Smooth muscle cell (in vitro differentiated cells): Measurements from ENCODE around the gene PYGL. TPM values are rescaled to one million over a fixed set of nuclear protein-coding genes. Genes with fewer than 3 reads are reported as not detected.

ENCODE experiments used
- DNase-seq: peaks from one replicate; lab custom pipeline; 2025; ENCODE audit not compliant: unreplicated experiment; lab: John Stamatoyannopoulos, UW
- H2AFZ ChIP-seq: fragments of 200-600 bp; sonication (generic); 2 replicates; pipeline ENCODE4 v1.6.0; 2016; ENCODE audit warnings: antibody characterized with exemption, low read depth, mild to moderate bottlenecking
- H3F3A ChIP-seq: fragments of 200-600 bp; sonication (generic); 2 replicates; pipeline ENCODE4 v1.6.0; 2017; ENCODE audit warnings: antibody characterized with exemption, low read depth
- H3K27ac ChIP-seq: fragments of 200-600 bp; sonication (generic); 2 replicates; pipeline ENCODE4 v1.5.1; 2016; ENCODE audit warnings: low read depth, mild to moderate bottlenecking
- H3K27me3 ChIP-seq: fragments of 200-600 bp; sonication (generic); 2 replicates; pipeline ENCODE4 v1.6.1; 2016; ENCODE audit warnings: low read depth, mild to moderate bottlenecking
- H3K36me3 ChIP-seq: fragments of 200-600 bp; sonication (generic); 2 replicates; pipeline ENCODE4 v1.5.1; 2016; ENCODE audit warnings: low read depth
- H3K4me1 ChIP-seq: fragments of 200-600 bp; sonication (generic); 2 replicates; pipeline ENCODE4 v1.5.1; 2016; ENCODE audit warnings: low read depth
- H3K4me2 ChIP-seq: fragments of 200-600 bp; sonication (generic); 2 replicates; pipeline ENCODE4 v1.6.0; 2016; ENCODE audit warnings: mild to moderate bottlenecking
- H3K4me3 ChIP-seq: fragments of 200-600 bp; sonication (generic); 2 replicates; pipeline ENCODE4 v1.5.1; 2016; ENCODE audit warnings: mild to moderate bottlenecking
- H3K79me2 ChIP-seq: fragments of 200-600 bp; sonication (generic); 2 replicates; pipeline ENCODE4 v1.6.0; 2016; ENCODE audit warnings: low read depth, mild to moderate bottlenecking
- H3K9ac ChIP-seq: fragments of 200-600 bp; sonication (generic); 2 replicates; pipeline ENCODE4 v1.6.0; 2016; ENCODE audit warnings: low read depth
- H3K9me3 ChIP-seq: fragments of 200-600 bp; sonication (generic); replicated peaks from 2 replicates; pipeline ENCODE4 v1.5.1; 2016; ENCODE audit warnings: low read depth
- H4K20me1 ChIP-seq: fragments of 200-600 bp; sonication (generic); 2 replicates; pipeline ENCODE4 v1.6.0; 2016; ENCODE audit warnings: low read depth
- WGBS: methylation state at CpG from one replicate; pipeline ENCODE4 v1.1.7; 2016; ENCODE audit warnings: low lambda C conversion rate; 5-methylcytosine and 5-hydroxymethylcytosine counted together
- polyA plus RNA-seq: library from polyadenylated mRNA; unstranded; fragments of >200 nt; fragmentation: Nextera tagmentation; extraction: Ambion mirVana; gene quantifications from 2 replicates; pipeline ENCODE4 v1.2.1, GENCODE V29; 2016
- total RNA-seq: library from RNA; depleted of rRNA; stranded (reverse); fragments of >200 nt; gene quantifications from 2 replicates; pipeline ENCODE4 v1.2.3, GENCODE V29; 2014
- TF ChIP-seq, protein P1 (sequence below): fragments of 200-600 bp; sonication (generic); IDR thresholded peaks from 2 replicates; pipeline ENCODE4 v1.5.1; 2017; ENCODE audit warnings: borderline replicate concordance, mild to moderate bottlenecking, antibody characterized with exemption; ENCODE audit not compliant: insufficient read depth, poor library complexity, severe bottlenecking

Gene PYGL
- total and polyA plus RNA-seq, 2 experiments from 2014 or later, result 23.4 to 43.0 TPM

DNA sequence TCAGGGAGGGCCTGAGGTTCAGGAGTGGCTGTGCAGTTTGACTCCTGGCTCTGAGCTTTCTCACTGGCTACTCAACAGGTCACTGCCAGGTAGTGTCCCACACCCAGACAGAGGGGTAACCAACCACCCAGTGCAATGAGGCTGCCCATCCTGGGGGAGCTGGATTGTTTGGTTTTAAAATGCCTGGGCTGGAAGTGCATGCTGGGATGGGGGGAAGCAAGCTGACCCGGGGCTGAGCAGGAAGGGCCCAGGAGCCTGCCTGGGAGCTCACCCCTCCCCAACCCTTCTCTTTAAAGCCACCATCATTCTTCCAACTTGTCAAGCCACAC, 85.0 kb downstream of the PYGL start:
- H3K27me3 ChIP-seq, result no peaks in the 10 kb centered on the region
- no peaks in the 10 kb centered on the region for H3K9me3 ChIP-seq
- TF ChIP-seq, protein P1, sequence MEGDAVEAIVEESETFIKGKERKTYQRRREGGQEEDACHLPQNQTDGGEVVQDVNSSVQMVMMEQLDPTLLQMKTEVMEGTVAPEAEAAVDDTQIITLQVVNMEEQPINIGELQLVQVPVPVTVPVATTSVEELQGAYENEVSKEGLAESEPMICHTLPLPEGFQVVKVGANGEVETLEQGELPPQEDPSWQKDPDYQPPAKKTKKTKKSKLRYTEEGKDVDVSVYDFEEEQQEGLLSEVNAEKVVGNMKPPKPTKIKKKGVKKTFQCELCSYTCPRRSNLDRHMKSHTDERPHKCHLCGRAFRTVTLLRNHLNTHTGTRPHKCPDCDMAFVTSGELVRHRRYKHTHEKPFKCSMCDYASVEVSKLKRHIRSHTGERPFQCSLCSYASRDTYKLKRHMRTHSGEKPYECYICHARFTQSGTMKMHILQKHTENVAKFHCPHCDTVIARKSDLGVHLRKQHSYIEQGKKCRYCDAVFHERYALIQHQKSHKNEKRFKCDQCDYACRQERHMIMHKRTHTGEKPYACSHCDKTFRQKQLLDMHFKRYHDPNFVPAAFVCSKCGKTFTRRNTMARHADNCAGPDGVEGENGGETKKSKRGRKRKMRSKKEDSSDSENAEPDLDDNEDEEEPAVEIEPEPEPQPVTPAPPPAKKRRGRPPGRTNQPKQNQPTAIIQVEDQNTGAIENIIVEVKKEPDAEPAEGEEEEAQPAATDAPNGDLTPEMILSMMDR, result no peak
- H3K36me3 ChIP-seq, result no peaks in the 10 kb centered on the region
- H3K9ac ChIP-seq, result no peak overlapping the region
- peaks cover 5% of the 10 kb centered on the region for H3K4me1 ChIP-seq
- no peaks in the 10 kb centered on the region for H3F3A ChIP-seq
- H3K27ac ChIP-seq, result no peak overlapping the region
- peak overlapping the region; percentile 39 for H2AFZ ChIP-seq
- no peaks in the 10 kb centered on the region for H4K20me1 ChIP-seq
- no peaks in the 10 kb centered on the region for H3K79me2 ChIP-seq
- no peak overlapping the region for H3K4me2 ChIP-seq
- WGBS, result 50% methylated on average over 1 of the region's 1 CpG
- DNase-seq, result no peak
- H3K4me3 ChIP-seq, result no peak overlapping the region

DNA sequence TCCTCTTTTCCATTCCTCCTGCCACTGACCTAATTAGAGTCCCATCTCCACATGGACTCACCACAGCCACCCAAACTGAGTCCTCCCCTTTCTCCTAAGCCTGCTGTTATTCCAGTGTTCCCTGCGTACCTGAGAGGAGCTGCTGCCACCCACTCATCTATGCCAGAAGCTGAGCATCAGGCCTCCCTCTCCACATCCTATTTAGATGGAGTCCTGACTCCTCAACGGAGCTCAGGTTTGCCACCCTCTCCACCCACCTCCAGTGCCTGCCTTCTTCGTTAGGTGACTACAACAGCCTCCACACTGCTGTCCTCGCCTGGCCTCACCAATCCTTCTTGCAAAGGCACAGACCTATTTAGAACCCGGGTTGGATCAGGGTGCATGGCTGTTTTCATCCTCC, 87.6 kb downstream of the PYGL start:
- Histone ChIP-seq H3K27me3 (no peaks in the 10 kb centered on the region), H3K4me1 (peaks cover 5% of the 10 kb centered on the region), H4K20me1 (no peaks in the 10 kb centered on the region), H3K9ac (no peak overlapping the region), H3K36me3 (no peaks in the 10 kb centered on the region), H2AFZ (no peak overlapping the region), H3K4me3 (no peak overlapping the region), H3K79me2 (no peaks in the 10 kb centered on the region), H3K4me2 (no peak overlapping the region), H3F3A (no peaks in the 10 kb centered on the region), H3K9me3 (no peaks in the 10 kb centered on the region), H3K27ac (no peak overlapping the region)
- WGBS, result 83% methylated on average over 5 of the region's 5 CpGs
- TF ChIP-seq, protein P1, result no peak
- DNase-seq, result no peak

DNA sequence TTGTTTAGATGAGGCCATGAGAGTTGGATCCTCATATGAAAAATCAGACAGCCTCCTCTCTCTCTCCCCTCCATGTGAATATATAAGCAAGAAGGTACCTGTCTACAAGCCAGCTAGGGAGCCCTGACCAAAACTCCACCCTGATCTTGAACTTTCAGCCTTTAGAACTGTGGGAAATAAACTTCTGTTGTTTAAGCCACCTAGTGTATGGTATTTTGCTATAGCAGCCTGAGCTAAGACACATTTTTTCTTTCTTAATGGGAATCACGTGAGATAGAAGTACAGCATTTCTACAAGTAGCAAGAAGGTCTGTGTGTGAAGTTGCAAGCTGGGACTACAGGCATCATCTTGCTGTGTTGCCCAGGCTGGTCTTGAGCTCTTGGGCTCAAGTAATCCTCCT, 88.7 kb downstream of the PYGL start:
- Histone ChIP-seq H3K9ac (no peak overlapping the region), H3K9me3 (no peaks in the 10 kb centered on the region), H3F3A (no peaks in the 10 kb centered on the region), H3K4me3 (no peak overlapping the region), H3K79me2 (no peaks in the 10 kb centered on the region), H3K36me3 (no peaks in the 10 kb centered on the region), H3K4me2 (no peak overlapping the region), H3K4me1 (peaks cover 5% of the 10 kb centered on the region), H3K27ac (no peak overlapping the region), H2AFZ (no peak overlapping the region), H3K27me3 (no peaks in the 10 kb centered on the region), H4K20me1 (no peaks in the 10 kb centered on the region)
- TF ChIP-seq, protein P1, result peak; percentile 7
- 50% methylated on average over 1 of the region's 1 CpG for WGBS
- DNase-seq, result no peak

Other genes with a start within 250 kb of the PYGL start
- 14.9 and 25.6 TPM in 2 replicates for gene NIN, start 113.3 kb downstream of the PYGL start, total RNA-seq
- gene NIN, start 113.3 kb downstream of the PYGL start, polyA plus RNA-seq, result 7.5 and 9.3 TPM in 2 replicates
- not detected in 2 replicates for gene ABHD12B, start 72.4 kb downstream of the PYGL start, total RNA-seq
- 0.31 TPM in 1 of 2 replicates, not detected in the other for gene ABHD12B, start 72.4 kb downstream of the PYGL start, polyA plus RNA-seq
- gene TRIM9, start 150.6 kb upstream of the PYGL start, total RNA-seq, result 1.3 and 1.5 TPM in 2 replicates
- 0.19 and 0.57 TPM in 2 replicates for gene TRIM9, start 150.6 kb upstream of the PYGL start, polyA plus RNA-seq